Activated naive CD4-positive, alpha-beta T cell treated with anti-CD3 and anti-CD28 coated beads, Interleukin-2, amount 50 U/mL, for 24 hours (primary cell): ENCODE data around the gene DRAXIN.
"Not testable (repeated sequence)": the region's sequence is repeated elsewhere in the genome, so short reads cannot be mapped to it uniquely, and the experiment has no call there.

ENCODE experiments used
- H3K27ac Mint-ChIP-seq: one replicate; pipeline ENCODE4 v1.8.0; 2021; ENCODE audit warnings: mild to moderate bottlenecking, mixed read lengths
- H3K27me3 Mint-ChIP-seq: one replicate; pipeline ENCODE4 v1.8.0; 2021; ENCODE audit warnings: mixed read lengths
- H3K36me3 Mint-ChIP-seq: one replicate; pipeline ENCODE4 v1.8.0; 2021; ENCODE audit warnings: mixed read lengths
- H3K4me1 Mint-ChIP-seq: one replicate; pipeline ENCODE4 v1.8.0; 2021; ENCODE audit warnings: mixed read lengths
- H3K4me3 Mint-ChIP-seq: one replicate; pipeline ENCODE4 v1.8.0; 2021; ENCODE audit warnings: mild to moderate bottlenecking, mixed read lengths
- H3K9me3 Mint-ChIP-seq: one replicate; pipeline ENCODE4 v1.8.0; 2021; ENCODE audit warnings: mixed read lengths

DRAXIN gene, protein sequence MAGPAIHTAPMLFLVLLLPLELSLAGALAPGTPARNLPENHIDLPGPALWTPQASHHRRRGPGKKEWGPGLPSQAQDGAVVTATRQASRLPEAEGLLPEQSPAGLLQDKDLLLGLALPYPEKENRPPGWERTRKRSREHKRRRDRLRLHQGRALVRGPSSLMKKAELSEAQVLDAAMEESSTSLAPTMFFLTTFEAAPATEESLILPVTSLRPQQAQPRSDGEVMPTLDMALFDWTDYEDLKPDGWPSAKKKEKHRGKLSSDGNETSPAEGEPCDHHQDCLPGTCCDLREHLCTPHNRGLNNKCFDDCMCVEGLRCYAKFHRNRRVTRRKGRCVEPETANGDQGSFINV

DNA sequence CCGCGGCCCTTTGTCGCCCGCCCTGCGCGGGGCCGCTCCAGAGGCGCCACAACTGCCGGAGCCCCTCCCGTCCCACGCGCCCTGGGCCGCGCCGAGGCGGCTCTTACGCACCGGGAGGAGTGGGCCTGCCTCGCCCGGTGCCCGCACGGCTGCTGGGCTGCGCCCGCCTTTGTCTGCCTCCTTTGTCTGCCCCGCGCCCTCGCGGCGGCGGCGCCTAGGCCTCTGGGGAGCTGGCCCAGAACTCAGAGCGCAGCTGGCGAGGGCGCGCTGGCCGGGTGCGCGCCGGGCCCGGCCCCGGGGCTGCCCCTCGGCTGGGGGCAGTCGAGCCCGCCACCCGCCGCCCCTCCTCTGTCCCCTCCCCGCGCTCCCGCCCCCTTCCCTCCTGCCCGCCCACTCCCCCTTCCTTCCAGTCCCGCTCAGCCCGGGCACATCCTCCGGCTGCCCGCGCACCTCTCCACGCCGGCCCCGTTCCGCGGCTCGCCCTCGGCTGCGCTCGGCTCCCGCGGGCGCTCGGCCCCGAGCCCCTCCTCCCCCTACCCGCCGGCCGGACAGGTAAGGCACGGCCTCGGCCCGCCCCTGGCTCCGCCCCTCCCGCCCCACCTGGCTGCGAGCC lies at the start of gene DRAXIN:
DRAXIN (plus strand) TSS at position 409 of the 613 bp plus-strand sequence. CDS start 14,549 bp downstream, outside the sequence.
- Mint-ChIP-seq H3K36me3 (no peaks in the 10 kb centered on the region), H3K4me3 (peak within 1 kb of the TSS; percentile 76), H3K9me3 (no peaks in the 10 kb centered on the region), H3K4me1 (peaks cover 26% of the 10 kb centered on the region), H3K27me3 (peaks cover 25% of the 10 kb centered on the region), H3K27ac (no peak within 1 kb of the TSS)

DNA sequence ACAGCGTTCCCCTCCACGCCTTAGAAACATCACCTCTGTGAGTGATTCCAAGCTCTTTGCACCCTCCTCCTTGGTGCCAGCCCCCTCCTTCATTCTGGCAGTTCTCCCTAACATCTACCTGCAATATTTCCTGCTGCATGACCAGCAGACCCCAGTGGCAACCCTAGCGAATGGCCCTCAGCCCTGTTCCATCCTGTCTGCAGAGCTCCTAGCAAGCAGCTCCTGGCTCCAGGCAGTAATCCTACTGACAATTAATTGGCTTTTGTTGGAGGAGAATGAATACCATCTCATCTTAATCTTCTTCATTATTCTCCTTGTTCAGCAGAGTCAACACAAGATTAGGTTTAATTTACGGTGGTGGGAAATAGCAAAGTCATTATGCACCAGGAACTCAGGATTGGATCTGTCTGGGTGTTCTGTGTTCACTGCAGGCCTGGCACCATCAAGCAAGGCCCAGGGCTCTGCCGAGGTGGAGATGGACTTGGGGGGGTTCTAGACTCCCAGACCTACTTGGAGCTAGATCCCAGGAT lies 49.7 kb upstream of the DRAXIN start:
- Mint-ChIP-seq H3K4me1 (no peaks in the 10 kb centered on the region), H3K4me3 (no peak overlapping the region), H3K9me3 (no peaks in the 10 kb centered on the region), H3K27ac (no peak overlapping the region), H3K27me3 (peaks cover under 1% of the 10 kb centered on the region), H3K36me3 (no peaks in the 10 kb centered on the region)

DNA sequence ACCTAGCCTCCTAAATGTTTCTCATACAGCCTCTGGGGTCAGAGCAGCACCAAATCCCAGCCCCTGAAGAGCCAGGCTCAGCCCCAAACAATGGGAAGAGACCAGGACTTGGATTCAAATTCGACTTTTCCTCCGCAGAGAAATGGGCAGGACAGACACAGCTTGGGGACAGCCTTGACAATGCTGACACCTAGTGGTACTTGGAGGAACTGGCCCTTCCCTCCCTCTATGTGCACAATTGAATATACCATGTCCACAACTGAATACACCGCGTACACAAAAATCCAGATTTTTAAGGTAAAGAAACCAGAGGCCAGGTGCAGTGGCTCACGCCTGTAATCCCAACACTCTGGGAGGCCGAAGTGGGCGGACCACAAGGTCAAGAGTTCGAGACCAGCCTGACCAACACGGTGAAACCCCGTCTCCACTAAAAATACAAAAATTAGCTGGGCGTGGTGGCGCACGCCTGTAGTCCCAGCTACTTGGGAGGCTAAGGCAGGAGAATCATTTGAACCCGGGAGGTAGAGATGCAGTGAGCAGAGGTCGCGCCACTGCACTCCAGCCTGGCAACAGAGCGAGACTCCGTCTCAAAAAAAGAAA lies 49.0 kb upstream of the DRAXIN start:
- not testable (repeated sequence) for H3K4me3 Mint-ChIP-seq, H3K9me3 Mint-ChIP-seq, H3K36me3 Mint-ChIP-seq, H3K4me1 Mint-ChIP-seq, H3K27me3 Mint-ChIP-seq, H3K27ac Mint-ChIP-seq

DNA sequence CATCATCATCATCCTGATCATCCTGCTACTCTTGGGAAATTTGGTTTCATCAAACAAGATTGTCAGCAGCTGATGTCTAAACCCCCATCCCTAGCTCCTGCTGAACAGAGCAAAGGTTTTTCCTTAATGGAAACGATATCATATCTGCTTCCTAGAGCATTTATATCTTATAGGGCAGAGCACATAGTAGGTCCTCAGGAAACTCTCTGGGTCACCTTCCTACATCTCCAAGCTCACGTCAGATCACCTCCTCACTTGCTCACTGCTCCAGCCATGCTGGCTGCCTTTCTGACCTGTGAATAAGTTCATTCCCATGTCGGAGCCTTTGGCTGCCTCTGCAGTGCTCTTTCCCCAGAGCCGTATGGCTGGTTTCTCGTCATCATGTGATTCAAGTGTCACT lies 47.7 kb upstream of the DRAXIN start:
- peak overlapping the region; percentile 15 for H3K27ac Mint-ChIP-seq
- H3K4me1 Mint-ChIP-seq, result peaks cover 3% of the 10 kb centered on the region
- H3K27me3 Mint-ChIP-seq, result no peaks in the 10 kb centered on the region
- H3K36me3 Mint-ChIP-seq, result no peaks in the 10 kb centered on the region
- H3K9me3 Mint-ChIP-seq, result no peaks in the 10 kb centered on the region
- no peak overlapping the region for H3K4me3 Mint-ChIP-seq

DNA sequence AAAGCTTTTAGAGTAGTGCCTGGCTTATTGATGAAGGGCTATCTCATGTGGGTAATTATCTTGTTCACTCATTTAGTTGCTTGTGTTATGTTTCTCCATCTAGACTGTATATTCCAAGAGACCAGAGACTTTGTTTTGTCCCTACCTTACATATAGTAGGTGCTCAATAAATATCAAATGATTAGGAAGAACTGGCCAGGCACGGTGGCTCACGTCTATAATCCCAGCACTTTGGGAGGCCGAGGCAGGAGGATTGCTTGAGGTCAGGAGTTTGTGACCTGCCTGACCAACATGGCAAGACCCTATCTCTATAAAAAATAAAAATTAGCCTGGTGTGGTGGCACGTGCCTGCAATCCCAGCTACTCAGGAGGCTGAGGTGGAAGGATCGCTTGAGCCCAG lies 46.2 kb upstream of the DRAXIN start:
- Mint-ChIP-seq H3K27me3 (no peaks in the 10 kb centered on the region), H3K4me1 (peaks cover 10% of the 10 kb centered on the region), H3K36me3 (no peaks in the 10 kb centered on the region), H3K9me3 (no peaks in the 10 kb centered on the region), H3K4me3 (no peak overlapping the region), H3K27ac (no peak overlapping the region)

DNA sequence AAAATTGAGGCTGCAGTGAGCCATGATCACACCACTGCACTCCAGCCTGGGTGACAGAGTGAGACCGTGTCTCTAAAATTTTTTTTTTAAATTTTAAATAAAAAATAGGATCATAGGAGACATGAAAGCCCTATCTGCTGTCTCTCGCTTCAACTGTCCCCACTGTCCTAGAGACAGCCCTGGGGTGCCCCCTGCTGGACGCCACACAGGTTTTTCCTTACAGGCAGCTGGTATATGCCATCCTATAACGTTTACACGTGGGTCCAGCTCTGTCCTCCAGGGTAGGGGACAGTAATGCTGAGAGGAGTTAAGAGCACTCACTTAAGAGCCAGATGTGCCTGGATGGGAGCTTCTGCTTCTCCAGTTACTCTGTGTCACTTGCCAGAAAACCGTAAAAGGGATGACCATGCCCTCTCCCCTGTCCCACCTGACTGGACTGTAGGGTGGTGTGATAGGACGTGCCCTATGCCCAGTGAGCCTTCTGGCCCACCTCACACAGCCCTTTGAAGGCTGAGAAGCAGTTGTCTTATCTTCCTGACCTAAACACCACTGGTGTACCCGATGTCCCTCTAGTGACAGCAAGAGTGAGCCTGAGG lies 45.7 kb upstream of the DRAXIN start:
- Mint-ChIP-seq H3K27me3 (no peaks in the 10 kb centered on the region), H3K36me3 (no peaks in the 10 kb centered on the region), H3K9me3 (no peaks in the 10 kb centered on the region), H3K27ac (no peak overlapping the region), H3K4me3 (no peak overlapping the region), H3K4me1 (peaks cover 15% of the 10 kb centered on the region)

DNA sequence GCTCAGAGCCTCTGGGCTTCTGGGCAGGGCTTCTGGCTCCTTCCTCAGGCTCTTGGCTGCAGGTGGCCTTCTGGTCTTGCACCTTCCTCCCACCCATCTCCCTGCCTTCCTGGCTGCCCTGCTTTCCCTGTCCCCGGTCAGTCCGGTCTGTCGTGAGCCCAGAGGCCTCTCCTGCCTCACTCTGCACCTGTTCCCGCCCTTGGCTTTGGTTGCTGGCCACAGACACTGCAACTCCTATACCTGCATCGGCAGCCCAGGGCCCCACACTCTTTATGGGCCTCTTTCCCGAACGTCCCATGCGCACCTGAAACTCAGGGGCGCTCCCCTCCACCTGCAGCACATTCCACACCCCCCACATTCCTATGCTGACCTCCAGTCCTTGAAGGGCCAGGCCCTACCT lies 45.2 kb upstream of the DRAXIN start:
- no peak overlapping the region for H3K4me3 Mint-ChIP-seq
- H3K4me1 Mint-ChIP-seq, result peaks cover 21% of the 10 kb centered on the region
- no peak overlapping the region for H3K27ac Mint-ChIP-seq
- no peaks in the 10 kb centered on the region for H3K9me3 Mint-ChIP-seq
- no peaks in the 10 kb centered on the region for H3K27me3 Mint-ChIP-seq
- no peaks in the 10 kb centered on the region for H3K36me3 Mint-ChIP-seq

DNA sequence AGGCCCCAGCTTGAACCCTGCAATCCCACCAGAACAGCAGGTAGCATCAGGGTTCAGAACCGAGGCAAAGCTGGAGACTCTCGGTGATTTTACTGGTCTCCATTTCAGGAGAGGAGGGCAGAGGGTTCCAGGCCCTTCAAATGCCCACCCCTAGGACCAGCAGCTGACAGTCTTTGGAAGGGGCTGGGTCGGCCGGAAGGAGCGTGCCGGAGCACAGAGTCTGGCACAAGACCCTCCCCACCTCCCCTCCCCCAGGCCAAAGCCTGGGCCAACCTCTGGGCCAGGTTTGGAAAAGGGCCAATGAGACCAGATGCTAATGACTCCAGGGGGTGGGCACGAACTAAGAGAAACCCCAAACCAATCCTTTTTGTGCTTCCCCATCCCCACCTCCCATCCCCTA lies 44.2 kb upstream of the DRAXIN start:
- no peaks in the 10 kb centered on the region for H3K27me3 Mint-ChIP-seq
- no peaks in the 10 kb centered on the region for H3K9me3 Mint-ChIP-seq
- no peak overlapping the region for H3K27ac Mint-ChIP-seq
- H3K4me3 Mint-ChIP-seq, result no peak overlapping the region
- H3K36me3 Mint-ChIP-seq, result no peaks in the 10 kb centered on the region
- peaks cover 28% of the 10 kb centered on the region for H3K4me1 Mint-ChIP-seq

DNA sequence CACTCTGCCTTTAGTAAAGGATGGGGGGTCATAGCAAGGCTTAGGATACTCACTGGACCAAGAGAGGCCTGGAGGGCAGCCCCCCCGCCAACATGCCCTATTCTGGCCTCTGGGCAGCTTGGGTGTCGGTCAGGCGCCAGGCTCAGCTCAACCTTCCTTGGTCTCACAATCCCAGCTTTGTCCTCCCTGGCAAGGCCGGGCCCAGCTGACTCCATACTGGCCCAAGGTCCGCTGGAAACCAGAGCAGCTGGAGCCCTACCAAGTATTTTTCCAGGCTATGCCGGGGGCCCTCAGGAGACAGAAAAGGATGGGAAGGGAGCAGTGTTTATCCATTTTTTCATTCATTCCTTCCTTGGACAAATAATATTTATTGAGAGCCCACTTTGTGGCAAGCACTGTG lies 43.5 kb upstream of the DRAXIN start:
- Mint-ChIP-seq H3K36me3 (no peaks in the 10 kb centered on the region), H3K27me3 (no peaks in the 10 kb centered on the region), H3K9me3 (no peaks in the 10 kb centered on the region), H3K27ac (no peak overlapping the region), H3K4me3 (no peak overlapping the region), H3K4me1 (peaks cover 29% of the 10 kb centered on the region)

DNA sequence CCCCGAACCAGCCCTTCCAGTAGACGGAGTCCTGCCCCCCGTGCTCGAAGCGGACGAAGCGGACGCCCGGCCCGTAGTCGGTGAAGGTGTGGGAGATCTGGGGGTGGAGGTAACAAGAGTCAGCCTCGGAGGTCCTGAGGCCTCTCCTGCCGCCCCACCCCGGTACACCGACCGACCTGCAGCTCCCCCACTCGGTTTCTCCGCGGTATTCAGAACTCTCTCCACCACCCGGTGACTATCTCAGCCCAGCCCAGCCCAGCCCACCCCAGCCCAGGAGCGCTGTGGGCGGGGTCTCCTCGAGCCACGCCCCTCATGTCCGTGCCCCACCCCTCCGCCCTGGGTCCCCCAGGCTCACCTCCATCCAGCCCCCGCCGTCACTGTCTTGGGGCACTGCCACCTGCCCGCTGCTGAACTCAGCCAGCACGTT lies 42.8 kb upstream of the DRAXIN start:
- H3K36me3 Mint-ChIP-seq, result no peaks in the 10 kb centered on the region
- H3K9me3 Mint-ChIP-seq, result no peaks in the 10 kb centered on the region
- H3K4me1 Mint-ChIP-seq, result peaks cover 29% of the 10 kb centered on the region
- H3K4me3 Mint-ChIP-seq, result no peak overlapping the region
- no peaks in the 10 kb centered on the region for H3K27me3 Mint-ChIP-seq
- no peak overlapping the region for H3K27ac Mint-ChIP-seq

DNA sequence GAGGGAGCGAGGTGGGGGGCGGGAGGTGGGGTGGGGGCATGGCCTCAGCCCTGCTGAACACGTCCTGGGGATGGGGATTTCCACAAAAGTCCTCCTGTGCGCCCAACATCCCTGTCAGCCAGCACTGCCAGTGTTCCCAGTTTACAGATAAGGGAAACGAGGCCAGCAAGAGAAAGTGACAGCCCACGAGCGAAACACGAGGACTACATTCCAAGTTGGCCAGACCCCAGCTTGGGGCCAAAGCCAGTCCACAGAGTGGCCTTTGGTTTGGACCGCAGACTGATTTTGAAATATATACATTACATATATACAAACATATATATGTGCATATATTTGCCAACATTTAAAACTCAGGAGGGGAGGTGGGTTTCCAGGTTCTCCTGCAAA lies 42.3 kb upstream of the DRAXIN start:
- no peak overlapping the region for H3K4me3 Mint-ChIP-seq
- H3K27ac Mint-ChIP-seq, result no peak overlapping the region
- no peaks in the 10 kb centered on the region for H3K9me3 Mint-ChIP-seq
- peaks cover 29% of the 10 kb centered on the region for H3K4me1 Mint-ChIP-seq
- no peaks in the 10 kb centered on the region for H3K36me3 Mint-ChIP-seq
- no peaks in the 10 kb centered on the region for H3K27me3 Mint-ChIP-seq

DNA sequence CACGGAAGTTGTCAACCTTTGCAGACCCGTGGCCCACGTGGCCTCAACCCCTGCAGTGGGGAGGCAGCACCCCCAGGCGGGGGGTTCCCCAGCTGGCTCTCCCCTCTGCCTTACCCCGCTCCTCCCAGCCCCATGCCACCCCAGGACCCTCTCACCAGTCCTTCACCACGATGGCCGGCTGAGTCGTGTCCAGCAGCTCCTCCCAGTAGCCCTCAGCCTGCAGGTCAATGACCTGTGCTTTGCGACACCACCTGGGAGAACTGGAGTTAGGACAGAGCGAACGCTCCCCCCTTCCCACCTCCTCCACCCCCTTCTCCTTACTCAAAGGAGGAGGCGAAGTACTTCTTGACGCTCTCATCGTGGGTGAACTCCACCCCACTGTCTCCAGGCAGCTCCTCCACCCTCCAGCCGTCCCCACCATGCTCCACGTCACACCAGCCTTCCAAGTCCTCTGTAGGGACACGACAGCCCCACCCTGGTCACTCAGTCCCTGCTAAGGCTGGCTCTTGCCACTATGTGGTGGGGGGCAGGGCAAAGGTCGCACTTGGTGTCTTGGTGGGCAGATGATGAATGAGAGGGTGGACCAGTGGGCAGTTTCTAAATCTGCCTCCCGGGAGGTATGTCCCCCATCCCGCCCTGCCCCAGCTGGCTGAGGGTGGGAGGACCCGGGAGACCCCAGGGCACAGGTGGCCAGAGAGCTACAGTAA lies 41.7 kb upstream of the DRAXIN start:
- peaks cover 29% of the 10 kb centered on the region for H3K4me1 Mint-ChIP-seq
- H3K27me3 Mint-ChIP-seq, result no peaks in the 10 kb centered on the region
- no peak overlapping the region for H3K27ac Mint-ChIP-seq
- H3K36me3 Mint-ChIP-seq, result no peaks in the 10 kb centered on the region
- peak overlapping the region; percentile 58 for H3K4me3 Mint-ChIP-seq
- H3K9me3 Mint-ChIP-seq, result no peaks in the 10 kb centered on the region

DNA sequence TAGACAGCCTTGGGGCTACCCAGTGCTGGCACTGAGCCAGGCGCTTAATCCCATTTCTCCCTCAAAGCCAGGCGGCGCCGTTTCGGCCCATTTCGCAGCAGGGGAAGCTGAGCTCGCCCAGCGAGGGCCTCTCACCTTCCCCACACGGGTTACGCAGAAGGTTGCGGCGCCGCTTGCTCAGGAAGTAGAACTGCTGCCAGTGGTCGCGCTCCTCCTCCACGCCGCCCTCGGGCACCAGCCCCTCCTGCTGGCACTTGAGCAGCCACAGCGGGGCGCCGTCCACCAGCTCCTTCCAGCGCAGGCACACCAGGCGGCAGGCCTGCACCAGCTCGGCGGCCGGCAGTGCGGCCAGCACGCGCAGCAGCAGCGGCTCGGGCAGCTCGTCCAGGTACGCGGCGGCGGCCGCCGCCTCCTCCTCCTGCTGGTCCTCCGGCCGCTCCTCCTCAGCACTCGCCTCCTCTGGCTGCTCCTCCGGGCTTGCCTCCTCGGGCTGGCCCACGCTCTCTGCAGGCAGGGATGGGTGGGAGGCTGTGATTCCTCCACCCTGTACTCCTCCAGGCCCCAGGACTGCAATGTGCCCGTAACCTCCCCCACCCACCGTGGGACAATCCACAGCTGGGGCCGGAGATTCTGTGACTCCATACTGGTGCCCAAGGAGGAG lies 41.0 kb upstream of the DRAXIN start:
- Mint-ChIP-seq H3K36me3 (no peaks in the 10 kb centered on the region), H3K4me1 (peaks cover 29% of the 10 kb centered on the region), H3K4me3 (peak overlapping the region; percentile 66), H3K27me3 (no peaks in the 10 kb centered on the region), H3K9me3 (no peaks in the 10 kb centered on the region), H3K27ac (peak overlapping the region; percentile 86)

DNA sequence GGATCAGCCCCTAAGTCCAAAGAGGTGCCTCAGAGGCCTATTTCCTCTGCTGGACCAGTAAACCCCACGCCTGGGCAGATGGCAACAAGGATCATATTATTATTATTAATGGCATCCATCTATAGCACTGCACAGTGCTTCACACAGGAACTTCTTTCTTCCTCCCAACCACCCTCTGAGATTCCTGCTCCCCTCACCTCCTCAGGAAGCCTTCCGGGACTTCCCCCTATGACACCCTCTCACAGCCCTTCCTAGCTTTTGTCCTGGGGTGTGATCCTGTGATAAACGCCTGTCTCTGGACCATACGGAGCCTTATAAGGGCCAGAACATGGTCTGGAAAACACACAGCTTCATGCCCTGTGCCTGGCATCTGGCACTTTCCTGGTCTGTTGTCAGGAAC lies 40.5 kb upstream of the DRAXIN start:
- Mint-ChIP-seq H3K4me3 (peak overlapping the region; percentile 66), H3K4me1 (peaks cover 29% of the 10 kb centered on the region), H3K36me3 (no peaks in the 10 kb centered on the region), H3K27ac (peak overlapping the region; percentile 86), H3K9me3 (no peaks in the 10 kb centered on the region), H3K27me3 (no peaks in the 10 kb centered on the region)

DNA sequence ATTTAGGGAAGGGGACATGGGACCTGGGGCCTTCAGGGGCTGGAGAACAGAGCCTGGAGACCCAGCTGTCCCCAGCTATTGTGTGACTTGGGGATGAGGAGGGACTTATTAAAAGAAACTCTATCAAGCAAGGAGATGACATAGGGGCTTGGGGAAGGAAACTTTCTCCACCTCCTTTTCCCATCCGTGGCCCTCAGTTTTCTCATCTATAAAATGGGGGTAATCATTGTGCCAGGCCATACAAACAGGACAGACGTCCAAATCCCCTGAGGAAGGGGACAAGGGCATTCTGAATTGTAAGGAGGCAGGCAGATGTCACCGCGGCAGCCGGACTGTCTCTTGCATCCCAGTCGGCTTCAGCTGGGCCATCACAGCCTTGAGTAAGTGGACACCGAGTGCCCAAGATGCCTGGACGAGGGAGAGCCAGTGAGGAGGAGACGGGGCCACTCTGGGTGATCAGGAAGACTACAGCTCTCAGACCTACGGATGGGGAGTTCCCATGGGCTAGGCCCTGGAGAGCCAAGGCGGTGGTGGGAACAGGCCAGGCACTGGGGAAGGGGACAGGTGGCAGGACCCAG lies 39.2 kb upstream of the DRAXIN start:
- Mint-ChIP-seq H3K27ac (no peak overlapping the region), H3K9me3 (no peaks in the 10 kb centered on the region), H3K4me3 (peak overlapping the region; percentile 24), H3K36me3 (no peaks in the 10 kb centered on the region), H3K4me1 (peaks cover 29% of the 10 kb centered on the region), H3K27me3 (no peaks in the 10 kb centered on the region)
